Testis (tissue), 2 donors: Measurements from ENCODE around the gene GRIA1.

Experiments used
- CTCF ChIP-seq, 3 experiments: fragments of 450-650 bp in 2 of 3; fragments of 200-600 bp in 1 of 3; sonication (generic) in 1 of 3; IDR thresholded peaks; one replicate each; pipeline ENCODE4 v1.5.1; 2016 to 2019; ENCODE audit warnings: antibody characterized with exemption in 3 of 3, mild to moderate bottlenecking in 2 of 3, moderate library complexity in 1 of 3
- POLR2A ChIP-seq: fragments of 450-650 bp; IDR thresholded peaks from one replicate; pipeline ENCODE4 v1.6.1; 2017; ENCODE audit warnings: antibody characterized with exemption, mild to moderate bottlenecking, moderate library complexity

- no peak for TF ChIP-seq CTCF (IDR thresholded peaks at IDR 0.05)
- TF ChIP-seq POLR2A, result no peak
These were observed 303.9 kb downstream of the GRIA1 start for GRCh38 chr5:153794327-153794726.
